Brain microvascular endothelial cell (primary cell): ENCODE data around the gene PSMA4.

Source experiments
- DNase-seq: peaks from one replicate; pipeline ENCODE4 v3.0.0-alpha.2; 2020
- H3K27ac ChIP-seq: fragments of 250-450 bp; sonication (Bioruptor Pico); 2 replicates; pipeline ENCODE4 v1.5.1; 2020; ENCODE audit warnings: mild to moderate bottlenecking, moderate library complexity
- H3K27me3 ChIP-seq: fragments of 250-450 bp; sonication (Bioruptor Pico); replicated peaks from 2 replicates; pipeline ENCODE4 v1.5.1; 2020; ENCODE audit warnings: mild to moderate bottlenecking
- H3K36me3 ChIP-seq: fragments of 250-450 bp; sonication (Bioruptor Pico); replicated peaks from 2 replicates; pipeline ENCODE4 v1.5.1; 2020; ENCODE audit warnings: mild to moderate bottlenecking
- H3K4me3 ChIP-seq: 2 replicates; pipeline ENCODE4 v1.5.1; 2011; ENCODE audit warnings: low read depth, mild to moderate bottlenecking, control low read depth, low read length, moderate library complexity
- in situ Hi-C: cut with HindIII; loops from 2 replicates; pipeline ENCODE4 v1.10.0; 2017; ENCODE audit warnings: low sequenced_read_pairs, low pct_ligation_motif_present
- TF ChIP-seq, protein P1 (sequence below): IDR thresholded peaks from 2 replicates; pipeline ENCODE4 v1.5.1; 2011; ENCODE audit warnings: low read depth, mild to moderate bottlenecking, moderate library complexity, low read length, control low read depth, inconsistent platforms; ENCODE audit errors: missing control alignments

The PSMA4 gene

DNA sequence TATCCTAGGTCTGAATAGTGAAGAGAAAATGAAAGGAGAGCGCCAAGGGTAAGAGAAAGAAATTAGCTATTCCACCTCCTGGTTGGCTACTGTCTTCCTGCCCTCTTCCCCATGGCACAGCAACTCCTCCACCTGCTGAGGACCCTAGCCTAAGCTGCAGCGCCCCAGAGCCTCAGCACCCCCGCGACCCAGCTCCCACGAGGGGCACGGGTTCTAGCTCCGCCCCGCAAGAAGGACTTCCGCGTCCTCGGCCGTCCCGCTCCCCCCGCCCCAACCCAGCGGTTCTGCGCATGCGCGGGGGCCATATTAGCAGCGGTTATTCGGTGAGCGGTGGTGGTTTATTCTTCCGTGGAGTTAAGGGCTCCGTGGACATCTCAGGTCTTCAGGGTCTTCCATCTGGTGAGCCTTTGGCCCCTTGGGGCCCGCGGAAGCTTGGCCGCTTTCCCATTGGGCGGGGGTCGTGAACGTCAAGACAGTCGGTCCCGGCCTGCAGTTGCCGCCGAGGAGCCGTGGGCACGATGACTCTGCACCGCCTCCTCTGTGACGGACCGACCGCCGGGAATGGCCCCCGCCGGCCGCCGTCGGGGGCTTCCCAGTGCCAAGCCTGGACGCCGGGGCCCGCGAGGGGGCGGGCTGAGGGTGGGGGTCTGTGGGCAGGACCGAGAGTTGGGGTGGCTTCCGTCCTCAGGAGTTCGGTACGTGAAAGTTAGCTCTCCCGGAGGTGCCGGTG lies at the start of gene PSMA4:
Gene PSMA4 (plus strand): TSS at position 304 of the 730 bp plus-strand sequence. CDS start 1,484 bp downstream, outside the sequence.
- in situ Hi-C loops, result no loop called here

DNA sequence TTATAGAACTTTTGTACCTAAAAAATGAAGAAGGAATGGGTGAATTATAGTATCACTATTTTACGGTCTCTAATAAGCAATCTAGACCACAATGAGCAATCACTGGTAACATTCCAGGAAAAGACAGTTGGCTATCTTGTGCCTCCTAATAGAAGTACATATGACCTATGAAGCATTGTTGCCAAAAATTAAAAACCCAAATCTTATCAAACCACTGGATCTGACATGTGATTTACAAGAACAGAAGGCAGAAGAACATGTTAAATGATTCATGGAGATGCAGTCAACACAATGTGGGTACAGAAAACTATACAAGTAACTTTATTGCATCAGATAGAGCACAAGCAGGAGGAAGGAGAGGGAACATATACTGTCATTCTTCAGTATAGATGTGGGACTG lies 47.4 kb upstream of the PSMA4 start:
- in situ Hi-C loops, result no loop called here
- H3K27me3 ChIP-seq, result no peaks in the 10 kb centered on the region
- no peak overlapping the region for H3K27ac ChIP-seq
- DNase-seq, result no peak
- TF ChIP-seq, protein P1, sequence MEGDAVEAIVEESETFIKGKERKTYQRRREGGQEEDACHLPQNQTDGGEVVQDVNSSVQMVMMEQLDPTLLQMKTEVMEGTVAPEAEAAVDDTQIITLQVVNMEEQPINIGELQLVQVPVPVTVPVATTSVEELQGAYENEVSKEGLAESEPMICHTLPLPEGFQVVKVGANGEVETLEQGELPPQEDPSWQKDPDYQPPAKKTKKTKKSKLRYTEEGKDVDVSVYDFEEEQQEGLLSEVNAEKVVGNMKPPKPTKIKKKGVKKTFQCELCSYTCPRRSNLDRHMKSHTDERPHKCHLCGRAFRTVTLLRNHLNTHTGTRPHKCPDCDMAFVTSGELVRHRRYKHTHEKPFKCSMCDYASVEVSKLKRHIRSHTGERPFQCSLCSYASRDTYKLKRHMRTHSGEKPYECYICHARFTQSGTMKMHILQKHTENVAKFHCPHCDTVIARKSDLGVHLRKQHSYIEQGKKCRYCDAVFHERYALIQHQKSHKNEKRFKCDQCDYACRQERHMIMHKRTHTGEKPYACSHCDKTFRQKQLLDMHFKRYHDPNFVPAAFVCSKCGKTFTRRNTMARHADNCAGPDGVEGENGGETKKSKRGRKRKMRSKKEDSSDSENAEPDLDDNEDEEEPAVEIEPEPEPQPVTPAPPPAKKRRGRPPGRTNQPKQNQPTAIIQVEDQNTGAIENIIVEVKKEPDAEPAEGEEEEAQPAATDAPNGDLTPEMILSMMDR, result no peak
- peaks cover 64% of the 10 kb centered on the region for H3K36me3 ChIP-seq
- H3K4me3 ChIP-seq, result no peak overlapping the region

More for the DNA sequence above, at the start of gene PSMA4:
- Histone ChIP-seq H3K36me3 (peaks cover 21% of the 10 kb centered on the region), H3K4me3 (peak within 1 kb of the TSS; percentile 90), H3K27me3 (no peaks in the 10 kb centered on the region), H3K27ac (peak within 1 kb of the TSS; percentile 96)
- DNase-seq, result peak; percentile 77
- TF ChIP-seq, protein P1, result peak; percentile 5

DNA sequence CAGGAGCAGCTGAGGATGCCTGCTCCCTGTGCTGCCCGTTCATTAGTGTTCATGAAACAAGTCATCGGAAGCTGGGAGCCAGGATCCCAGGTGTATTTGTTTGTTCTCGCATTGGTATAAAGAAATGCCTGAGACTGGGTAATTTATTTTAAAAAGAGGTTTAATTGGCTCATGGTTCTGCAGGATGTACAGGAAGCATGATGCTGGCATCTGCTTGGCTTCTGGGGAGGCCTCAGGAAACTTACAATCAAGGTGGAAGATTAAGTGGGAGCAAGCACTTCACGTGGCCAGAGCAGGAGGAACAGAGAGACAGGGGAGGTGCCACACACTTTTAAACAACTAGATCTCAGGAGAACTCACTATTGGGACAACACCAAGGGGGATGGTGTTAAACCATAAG lies 38.4 kb upstream of the PSMA4 start:
- no peak overlapping the region for H3K27ac ChIP-seq
- TF ChIP-seq, protein P1, result no peak
- H3K4me3 ChIP-seq, result no peak overlapping the region
- H3K36me3 ChIP-seq, result peaks cover 24% of the 10 kb centered on the region
- in situ Hi-C loops, result no loop called here
- DNase-seq, result no peak
- H3K27me3 ChIP-seq, result no peaks in the 10 kb centered on the region

GRCh38 chr15:78502641-78503040 lies 37.6 kb upstream of the PSMA4 start:
- TF ChIP-seq, protein P1, result no peak
- Histone ChIP-seq H3K36me3 (peaks cover 21% of the 10 kb centered on the region), H3K4me3 (no peak overlapping the region), H3K27me3 (no peaks in the 10 kb centered on the region), H3K27ac (no peak overlapping the region)
- no peak for DNase-seq
- in situ Hi-C loops, result no loop called here

GRCh38 chr15:78506971-78507830 lies 33.0 kb upstream of the PSMA4 start, which contains the start of gene HYKK:
Gene HYKK, plus strand, starts transcription at chr15:78507577. Its CDS starts 5,512 bp downstream, at chr15:78513089.
- peak within 1 kb of the TSS; percentile 87 for H3K4me3 ChIP-seq
- TF ChIP-seq, protein P1, result peak; percentile 24
- in situ Hi-C loops, result no loop called here
- H3K27ac ChIP-seq, result peak within 1 kb of the TSS; percentile 61
- no peaks in the 10 kb centered on the region for H3K27me3 ChIP-seq
- DNase-seq, result peak; percentile 99
- no peaks in the 10 kb centered on the region for H3K36me3 ChIP-seq
